ENCODE data around the gene ADGRA3. TPM values are rescaled to one million over a fixed set of nuclear protein-coding genes. Genes with fewer than 3 reads are reported as not detected.
"Not testable (repeated sequence)": the region's sequence is repeated elsewhere in the genome, so short reads cannot be mapped to it uniquely, and the experiment has no call there.

ADGRA3 gene
- total RNA-seq, 1 donor from 2014 or later, result 35.6 TPM

GRCh38 chr4:22482250-22483127 is 33.4 kb downstream of the ADGRA3 start:
- no peak for DNase-seq (ENCODE audit: low spot score)

GRCh38 chr4:22480675-22481327 is 35.1 kb downstream of the ADGRA3 start:
- DNase-seq (ENCODE audit: low spot score), result peak; percentile 49

GRCh38 chr4:22478426-22478825 is 37.4 kb downstream of the ADGRA3 start:
- DNase-seq (ENCODE audit: low spot score), result no peak

- no peak for DNase-seq (ENCODE audit: low spot score)
These were observed 38.1 kb downstream of the ADGRA3 start for GRCh38 chr4:22477813-22478182.

GRCh38 chr4:22477136-22477812 is 38.6 kb downstream of the ADGRA3 start:
- DNase-seq (ENCODE audit: low spot score), result peak; percentile 34

GRCh38 chr4:22476011-22476410 is 39.9 kb downstream of the ADGRA3 start:
- no peak for DNase-seq (ENCODE audit: low spot score)

- DNase-seq (ENCODE audit: low spot score), result not testable (repeated sequence)
These were observed 40.6 kb downstream of the ADGRA3 start for GRCh38 chr4:22475311-22475646.

GRCh38 chr4:22474636-22475310 is 41.1 kb downstream of the ADGRA3 start:
- no peak for DNase-seq (ENCODE audit: low spot score)

- DNase-seq (ENCODE audit: low spot score), result no peak
These were observed 42.6 kb downstream of the ADGRA3 start for GRCh38 chr4:22473268-22473667.

GRCh38 chr4:22471999-22472461 is 43.8 kb downstream of the ADGRA3 start:
- DNase-seq (ENCODE audit: low spot score), result no peak

- DNase-seq (ENCODE audit: low spot score), result no peak
These were observed 44.4 kb downstream of the ADGRA3 start for GRCh38 chr4:22471419-22471818.

GRCh38 chr4:22466581-22466980 is 49.3 kb downstream of the ADGRA3 start:
- no peak for DNase-seq (ENCODE audit: low spot score)

- no peak for DNase-seq (ENCODE audit: low spot score)
These were observed 49.9 kb downstream of the ADGRA3 start for GRCh38 chr4:22465996-22466395.

GRCh38 chr4:22465349-22465748 is 50.5 kb downstream of the ADGRA3 start:
- no peak for DNase-seq (ENCODE audit: low spot score)

GRCh38 chr4:22463179-22463578 is 52.7 kb downstream of the ADGRA3 start:
- DNase-seq (ENCODE audit: low spot score), result no peak

- no peak for DNase-seq (ENCODE audit: low spot score)
These were observed 53.2 kb downstream of the ADGRA3 start for GRCh38 chr4:22462688-22463087.

GRCh38 chr4:22460266-22460665 is 55.6 kb downstream of the ADGRA3 start:
- no peak for DNase-seq (ENCODE audit: low spot score)

- DNase-seq (ENCODE audit: low spot score), result no peak
These were observed 57.8 kb downstream of the ADGRA3 start for GRCh38 chr4:22458098-22458497.

GRCh38 chr4:22457348-22457747 is 58.5 kb downstream of the ADGRA3 start:
- no peak for DNase-seq (ENCODE audit: low spot score)

- no peak for DNase-seq (ENCODE audit: low spot score)
These were observed 59.6 kb downstream of the ADGRA3 start for GRCh38 chr4:22456291-22456690.

GRCh38 chr4:22454955-22455354 is 60.9 kb downstream of the ADGRA3 start:
- peak; percentile 42 for DNase-seq (ENCODE audit: low spot score)

Measured in umbilical cord (tissue), 2 donors.